IMR-90 (cell line): ENCODE results near the gene RCBTB1. TPM values are rescaled to one million over a fixed set of nuclear protein-coding genes. Genes with fewer than 3 reads are reported as not detected.

Source experiments
- ATAC-seq: fragments of 200-7000 bp; cut with Tn5 transposase; 2 replicates; pipeline ENCODE4 v1.9.1; 2020; ENCODE audit warnings: low read depth, mild to moderate bottlenecking, moderate library complexity
- BruUV-seq: library from RNA; stranded (reverse); fragments of 400-500 nt; replicated peaks from 2 replicates; lab custom pipeline; 2021; lab: Mats Ljungman, UMichigan
- CTCF ChIA-PET: fragments of 300-600 bp; formaldehyde crosslinking; extraction: SDS; loops from one replicate; lab custom pipeline; 2021; ENCODE audit warnings: antibody characterized with exemption; lab: Yijun Ruan, JAX
- POLR2A ChIA-PET: fragments of 300-600 bp; sonication (Branson Sonifier 250); formaldehyde crosslinking; loops from one replicate; lab custom pipeline; 2022; ENCODE audit warnings: antibody characterized with exemption; ENCODE audit not compliant: unreplicated experiment; lab: Charles Lee
- DNase-seq: peaks from one replicate; pipeline ENCODE4 v3.0.0; 2013
- H2AFZ ChIP-seq: replicated peaks from 2 replicates; pipeline ENCODE3; 2013; ENCODE audit warnings: low read length, mild to moderate bottlenecking; ENCODE audit not compliant: poor library complexity
- H2AK5ac ChIP-seq: 2 replicates; pipeline ENCODE4 v1.6.1; 2013; ENCODE audit warnings: low read depth, low read length, inconsistent platforms
- H2AK9ac ChIP-seq: replicated peaks from 2 replicates; pipeline ENCODE3; 2013; ENCODE audit warnings: mild to moderate bottlenecking, low read depth, low read length, moderate library complexity; ENCODE audit not compliant: poor library complexity
- H2BK120ac ChIP-seq: 2 replicates; pipeline ENCODE4 v1.6.1; 2013; ENCODE audit warnings: low read depth, low read length, inconsistent platforms
- H2BK15ac ChIP-seq: 3 replicates; pipeline ENCODE4 v1.6.1; 2013; ENCODE audit warnings: low read depth, low read length, inconsistent platforms
- H2BK20ac ChIP-seq: 2 replicates; pipeline ENCODE4 v1.6.1; 2013; ENCODE audit warnings: low read depth, mild to moderate bottlenecking, inconsistent platforms, low read length, moderate library complexity
- H2BK5ac ChIP-seq: 2 replicates; pipeline ENCODE4 v1.6.1; 2013; ENCODE audit warnings: mild to moderate bottlenecking, low read depth, low read length, inconsistent platforms; ENCODE audit not compliant: poor library complexity, severe bottlenecking
- H3K14ac ChIP-seq: replicated peaks from 2 replicates; pipeline ENCODE4 v1.6.1; 2013; ENCODE audit warnings: low read depth, low read length, inconsistent platforms
- H3K18ac ChIP-seq: 2 replicates; pipeline ENCODE4 v1.6.1; 2013; ENCODE audit warnings: low read depth, low read length, control low read depth
- H3K23ac ChIP-seq: 2 replicates; pipeline ENCODE4 v1.6.1; 2013; ENCODE audit warnings: low read depth, low read length, inconsistent platforms
- H3K27ac ChIP-seq: 2 replicates; pipeline ENCODE4 v1.5.1; 2013; ENCODE audit warnings: mild to moderate bottlenecking, control low read depth, low read length; ENCODE audit not compliant: insufficient read depth
- H3K27me3 ChIP-seq: 2 replicates; pipeline ENCODE4 v1.6.1; 2013; ENCODE audit warnings: low read length; ENCODE audit not compliant: control insufficient read depth, insufficient read depth
- H3K36me3 ChIP-seq: 2 replicates; pipeline ENCODE4 v1.6.1; 2013; ENCODE audit warnings: low read length, mixed read lengths; ENCODE audit not compliant: control insufficient read depth, insufficient read depth
- H3K4ac ChIP-seq: 2 replicates; pipeline ENCODE4 v1.6.1; 2013; ENCODE audit warnings: low read depth, low read length, inconsistent platforms
- H3K4me1 ChIP-seq: 2 replicates; pipeline ENCODE4 v1.6.1; 2013; ENCODE audit warnings: low read length, mixed read lengths; ENCODE audit not compliant: control insufficient read depth, insufficient read depth
- H3K4me2 ChIP-seq: 2 replicates; pipeline ENCODE4 v1.6.1; 2013; ENCODE audit warnings: low read depth, mild to moderate bottlenecking, control low read depth, low read length, moderate library complexity
- H3K4me3 ChIP-seq: 2 replicates; pipeline ENCODE4 v1.5.1; 2013; ENCODE audit warnings: low read depth, mild to moderate bottlenecking, control low read depth, low read length, moderate library complexity; ENCODE audit not compliant: insufficient read depth
- H3K56ac ChIP-seq: 2 replicates; pipeline ENCODE4 v1.6.1; 2013; ENCODE audit warnings: low read length, inconsistent platforms; ENCODE audit not compliant: insufficient read depth; ENCODE audit errors: extremely low read depth
- H3K79me1 ChIP-seq, 2 experiments: 2 replicates each; pipeline ENCODE4 v1.6.1; 2013; ENCODE audit warnings: low read length in 2 of 2, inconsistent platforms in 1 of 2, low read depth in 1 of 2
- H3K9ac ChIP-seq: 2 replicates; pipeline ENCODE4 v1.6.1; 2013; ENCODE audit warnings: low read depth, low read length, control low read depth
- H3K9me1 ChIP-seq: 2 replicates; pipeline ENCODE4 v1.6.1; 2013; ENCODE audit warnings: low read length, inconsistent platforms; ENCODE audit not compliant: insufficient read depth
- H3K9me3 ChIP-seq: 2 replicates; pipeline ENCODE4 v1.6.1; 2013; ENCODE audit warnings: low read length; ENCODE audit not compliant: control insufficient read depth, insufficient read depth
- H4K20me1 ChIP-seq: 2 replicates; pipeline ENCODE4 v1.6.1; 2013; ENCODE audit warnings: low read length, inconsistent platforms; ENCODE audit not compliant: insufficient read depth
- H4K5ac ChIP-seq: 2 replicates; pipeline ENCODE4 v1.6.1; 2013; ENCODE audit warnings: mild to moderate bottlenecking, low read depth, low read length, control low read depth
- H4K8ac ChIP-seq, 2 experiments: 2 replicates each; pipeline ENCODE4 v1.6.1; 2013; ENCODE audit warnings: low read depth in 2 of 2, low read length in 2 of 2, control low read depth in 1 of 2, inconsistent platforms in 1 of 2
- H4K91ac ChIP-seq: 2 replicates; pipeline ENCODE4 v1.6.1; 2013; ENCODE audit warnings: low read depth, low read length, inconsistent platforms; ENCODE audit not compliant: insufficient read depth
- BHLHE40 ChIP-seq: fragments of 150-350 bp; IDR thresholded peaks from 2 replicates; pipeline ENCODE4 v1.6.1; 2016; ENCODE audit warnings: mild to moderate bottlenecking, low read depth, low read length
- CEBPB ChIP-seq: IDR thresholded peaks from 2 replicates; pipeline ENCODE4 v1.6.1; 2012; ENCODE audit warnings: low read depth, low read length, improper control_type of control experiment
- CHD1 ChIP-seq: IDR thresholded peaks from 2 replicates; pipeline ENCODE4 v1.6.1; 2012; ENCODE audit warnings: low read depth, low read length, improper control_type of control experiment
- FOS ChIP-seq: fragments of 150-350 bp; IDR thresholded peaks from 2 replicates; pipeline ENCODE4 v1.6.1; 2016; ENCODE audit warnings: low read depth, low read length
- MAFK ChIP-seq: IDR thresholded peaks from 2 replicates; pipeline ENCODE4 v1.6.1; 2012; ENCODE audit warnings: low read depth, low read length, improper control_type of control experiment
- MAZ ChIP-seq: IDR thresholded peaks from 2 replicates; pipeline ENCODE4 v1.6.1; 2012; ENCODE audit warnings: low read depth, mild to moderate bottlenecking, low read length, improper control_type of control experiment, moderate library complexity, borderline replicate concordance
- MXI1 ChIP-seq: IDR thresholded peaks from 2 replicates; pipeline ENCODE4 v1.6.1; 2012; ENCODE audit warnings: low read depth, mild to moderate bottlenecking, low read length, moderate library complexity, borderline replicate concordance
- NFE2L2 ChIP-seq: fragments of 150-350 bp; IDR thresholded peaks from 2 replicates; pipeline ENCODE4 v1.6.1; 2016; ENCODE audit warnings: low read depth, mild to moderate bottlenecking, low read length
- POLR2A ChIP-seq: IDR thresholded peaks from 2 replicates; pipeline ENCODE4 v1.6.1; 2012; ENCODE audit warnings: mild to moderate bottlenecking, low read depth, low read length
- RAD21 ChIP-seq: IDR thresholded peaks from 2 replicates; pipeline ENCODE4 v1.6.1; 2012; ENCODE audit warnings: low read length, improper control_type of control experiment
- RCOR1 ChIP-seq: IDR thresholded peaks from 2 replicates; pipeline ENCODE4 v1.6.1; 2012; ENCODE audit warnings: mild to moderate bottlenecking, low read length, improper control_type of control experiment; ENCODE audit not compliant: insufficient replicate concordance
- RFX5 ChIP-seq: IDR thresholded peaks from 2 replicates; pipeline ENCODE4 v1.8.0; 2012; ENCODE audit warnings: low read depth, mild to moderate bottlenecking, low read length, moderate library complexity
- SMC3 ChIP-seq: fragments of 150-350 bp; IDR thresholded peaks from 2 replicates; pipeline ENCODE4 v1.6.1; 2016; ENCODE audit warnings: low read depth, mild to moderate bottlenecking, antibody characterized with exemption, low read length, moderate library complexity
- WGBS, 2 experiments: methylation state at CpG; one replicate each; pipeline versions ENCODE4 v1.1.5 to v1.1.7; 2013; ENCODE audit warnings: missing lambda C conversion rate in 2 of 2; ENCODE audit not compliant: insufficient read length in 1 of 2; ENCODE audit errors: extremely low coverage in 2 of 2; 5-methylcytosine and 5-hydroxymethylcytosine counted together
- dilution Hi-C: fragments of 300-500 bp; cut with HindIII; formaldehyde crosslinking; loops from one replicate; pipeline ENCODE4 v1.14.3; 2018; ENCODE audit warnings: low sequenced_read_pairs; ENCODE audit not compliant: unreplicated experiment
- in situ Hi-C: fragments of 300-500 bp; cut with MboI; formaldehyde crosslinking; loops from 3 replicates; pipeline ENCODE4 v1.14.3; 2019; ENCODE audit warnings: low sequenced_read_pairs, inconsistent platforms, mixed read lengths
- intact Hi-C: fragments of 100-400 bp; cut with micrococcal nuclease; formaldehyde crosslinking; loops from 2 replicates; pipeline ENCODE4 v1.10.0; 2022
- polyA plus RNA-seq, 3 experiments: library from polyadenylated mRNA; depleted of rRNA; stranded (reverse); fragments of >200 nt; gene quantifications; 2 replicates each; pipeline ENCODE4 v1.2.3, GENCODE V29; 2012; ENCODE audit warnings: low replicate concordance in 1 of 3
- total RNA-seq: library from RNA; depleted of rRNA; stranded (reverse); fragments of >200 nt; gene quantifications from 2 replicates; pipeline ENCODE4 v1.2.3, GENCODE V29; 2012
- TF ChIP-seq, protein P1 (sequence below): conservative IDR thresholded peaks from 2 replicates; pipeline ENCODE4 v1.5.1; 2012; ENCODE audit warnings: mild to moderate bottlenecking, low read depth, low read length, improper control_type of control experiment
- TF ChIP-seq, protein P2 (sequence below): fragments of 150-350 bp; IDR thresholded peaks from 2 replicates; pipeline ENCODE4 v1.6.1; 2017; ENCODE audit warnings: mild to moderate bottlenecking, antibody characterized with exemption, low read length, low read depth
- TF ChIP-seq, protein P3 (sequence below): fragments of 150-350 bp; IDR thresholded peaks from 2 replicates; pipeline ENCODE4 v1.6.1; 2016; ENCODE audit warnings: low read depth, mild to moderate bottlenecking, low read length, moderate library complexity, borderline replicate concordance

The RCBTB1 gene
- total and polyA plus RNA-seq, 2 of the 4 experiments (the other 2 are of a cell fraction): 11.3 to 11.6 TPM

DNA sequence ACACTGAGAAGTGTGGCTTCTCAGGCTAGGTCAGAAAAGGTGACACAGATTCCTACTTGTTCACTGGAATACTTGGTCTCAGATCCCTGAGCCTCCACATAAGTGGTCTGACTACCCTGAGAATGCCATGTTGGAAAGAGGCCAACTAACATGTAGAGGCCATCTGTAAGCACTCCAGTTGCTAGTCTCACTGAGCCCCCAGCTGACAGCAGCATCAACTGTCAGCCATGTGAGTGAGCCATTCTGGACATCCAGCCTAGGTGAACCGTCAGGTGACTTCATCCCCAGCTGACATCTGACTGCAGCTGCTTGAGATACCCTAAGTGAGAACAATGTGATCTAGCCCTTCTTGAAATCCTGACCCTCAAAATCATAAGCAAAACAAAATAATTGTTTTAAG lies 24.8 kb upstream of the RCBTB1 start:
- H2BK20ac ChIP-seq: no peak overlapping the region
- H4K20me1 ChIP-seq: no peaks in the 10 kb centered on the region
- no peak overlapping the region for H3K18ac ChIP-seq
- H3K27ac ChIP-seq: no peak overlapping the region
- no peak overlapping the region for H3K4ac ChIP-seq
- WGBS, 2 experiments: 63% methylated on average over 1 of the region's 1 CpG; no CpG with 5 or more reads in 1 of the 2 experiments
- no peak overlapping the region for H4K5ac ChIP-seq
- ChIA-PET CTCF (no interaction called here), POLR2A (no interaction called here)
- no peak overlapping the region for H2AFZ ChIP-seq
- H3K56ac ChIP-seq: no peak overlapping the region
- H3K79me1 ChIP-seq: no peaks in the 10 kb centered on the region
- H3K9ac ChIP-seq: no peak overlapping the region
- no peak overlapping the region for H2AK9ac ChIP-seq
- ATAC-seq (no peak), DNase-seq (no peak)
- no peak overlapping the region for H2BK5ac ChIP-seq
- no peak overlapping the region for H2BK15ac ChIP-seq
- H4K91ac ChIP-seq: no peak overlapping the region
- no peaks in the 10 kb centered on the region for H3K36me3 ChIP-seq
- no peaks in the 10 kb centered on the region for H3K4me1 ChIP-seq
- H3K9me3 ChIP-seq: no peaks in the 10 kb centered on the region
- dilution Hi-C loops (no loop called here), intact Hi-C loops (no loop called here), in situ Hi-C loops (no loop called here)
- no peaks in the 10 kb centered on the region for H3K27me3 ChIP-seq
- 0 out of 2 replicates have a peak overlapping the region, but pooled peaks have one; percentile 4 for H2AK5ac ChIP-seq
- no peak overlapping the region for H4K8ac ChIP-seq
- no peak overlapping the region for H3K4me3 ChIP-seq
- H3K9me1 ChIP-seq: no peaks in the 10 kb centered on the region
- H3K14ac ChIP-seq: no peak overlapping the region
- H3K4me2 ChIP-seq: no peak overlapping the region
- H3K23ac ChIP-seq: no peak overlapping the region
- no TSS peak for BruUV-seq
- TF ChIP-seq RFX5: no peak
- TF ChIP-seq, protein P1, sequence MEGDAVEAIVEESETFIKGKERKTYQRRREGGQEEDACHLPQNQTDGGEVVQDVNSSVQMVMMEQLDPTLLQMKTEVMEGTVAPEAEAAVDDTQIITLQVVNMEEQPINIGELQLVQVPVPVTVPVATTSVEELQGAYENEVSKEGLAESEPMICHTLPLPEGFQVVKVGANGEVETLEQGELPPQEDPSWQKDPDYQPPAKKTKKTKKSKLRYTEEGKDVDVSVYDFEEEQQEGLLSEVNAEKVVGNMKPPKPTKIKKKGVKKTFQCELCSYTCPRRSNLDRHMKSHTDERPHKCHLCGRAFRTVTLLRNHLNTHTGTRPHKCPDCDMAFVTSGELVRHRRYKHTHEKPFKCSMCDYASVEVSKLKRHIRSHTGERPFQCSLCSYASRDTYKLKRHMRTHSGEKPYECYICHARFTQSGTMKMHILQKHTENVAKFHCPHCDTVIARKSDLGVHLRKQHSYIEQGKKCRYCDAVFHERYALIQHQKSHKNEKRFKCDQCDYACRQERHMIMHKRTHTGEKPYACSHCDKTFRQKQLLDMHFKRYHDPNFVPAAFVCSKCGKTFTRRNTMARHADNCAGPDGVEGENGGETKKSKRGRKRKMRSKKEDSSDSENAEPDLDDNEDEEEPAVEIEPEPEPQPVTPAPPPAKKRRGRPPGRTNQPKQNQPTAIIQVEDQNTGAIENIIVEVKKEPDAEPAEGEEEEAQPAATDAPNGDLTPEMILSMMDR: no peak
- TF ChIP-seq MAFK: no peak
- TF ChIP-seq NFE2L2: no peak
- no peak for TF ChIP-seq RCOR1
- no peak for TF ChIP-seq MAZ
- TF ChIP-seq POLR2A: no peak
- TF ChIP-seq FOS: no peak
- TF ChIP-seq, protein P2, sequence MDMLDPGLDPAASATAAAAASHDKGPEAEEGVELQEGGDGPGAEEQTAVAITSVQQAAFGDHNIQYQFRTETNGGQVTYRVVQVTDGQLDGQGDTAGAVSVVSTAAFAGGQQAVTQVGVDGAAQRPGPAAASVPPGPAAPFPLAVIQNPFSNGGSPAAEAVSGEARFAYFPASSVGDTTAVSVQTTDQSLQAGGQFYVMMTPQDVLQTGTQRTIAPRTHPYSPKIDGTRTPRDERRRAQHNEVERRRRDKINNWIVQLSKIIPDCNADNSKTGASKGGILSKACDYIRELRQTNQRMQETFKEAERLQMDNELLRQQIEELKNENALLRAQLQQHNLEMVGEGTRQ: no peak
- TF ChIP-seq SMC3: no peak
- no peak for TF ChIP-seq RAD21
- TF ChIP-seq BHLHE40: no peak
- TF ChIP-seq, protein P3, sequence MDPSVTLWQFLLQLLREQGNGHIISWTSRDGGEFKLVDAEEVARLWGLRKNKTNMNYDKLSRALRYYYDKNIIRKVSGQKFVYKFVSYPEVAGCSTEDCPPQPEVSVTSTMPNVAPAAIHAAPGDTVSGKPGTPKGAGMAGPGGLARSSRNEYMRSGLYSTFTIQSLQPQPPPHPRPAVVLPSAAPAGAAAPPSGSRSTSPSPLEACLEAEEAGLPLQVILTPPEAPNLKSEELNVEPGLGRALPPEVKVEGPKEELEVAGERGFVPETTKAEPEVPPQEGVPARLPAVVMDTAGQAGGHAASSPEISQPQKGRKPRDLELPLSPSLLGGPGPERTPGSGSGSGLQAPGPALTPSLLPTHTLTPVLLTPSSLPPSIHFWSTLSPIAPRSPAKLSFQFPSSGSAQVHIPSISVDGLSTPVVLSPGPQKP: no peak
- TF ChIP-seq CEBPB: no peak
- no peak for TF ChIP-seq CHD1
- TF ChIP-seq MXI1: no peak
- H2BK120ac ChIP-seq: no peak overlapping the region
